ENCODE data around the gene LRMDA.

DNA sequence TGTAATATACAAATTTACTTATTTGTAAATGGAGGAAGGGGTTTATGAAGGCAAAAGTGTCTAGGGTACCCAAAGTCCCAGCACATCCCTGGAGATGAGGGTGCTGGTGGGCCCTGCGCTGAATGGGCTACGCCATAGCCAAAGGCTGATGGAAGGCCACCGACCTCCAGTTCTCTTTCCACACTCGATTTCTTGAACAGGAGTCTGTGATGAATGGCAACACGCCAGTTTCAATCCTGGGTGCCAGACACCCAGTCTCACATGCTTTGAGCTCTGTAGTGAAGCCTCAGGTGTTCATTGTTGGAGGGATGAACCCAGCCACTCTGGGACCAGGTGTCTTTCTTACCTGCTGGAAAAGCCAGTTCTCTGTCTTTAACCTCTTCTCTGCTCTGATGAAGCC lies 752 bp downstream of the LRMDA start:
- TF ChIP-seq CTCF (IDR thresholded peaks at IDR 0.05) (no peak), POLR2A (IDR thresholded peaks at IDR 0.05) (no peak), POLR2AphosphoS5 (IDR thresholded peaks at IDR 0.05) (no peak)
